HG03558 (cell line): ENCODE data around the gene WDR70.
A peak's percentile ranks its signal among the peaks of the same experiment; 100 is the strongest.
"Not testable (repeated sequence)": the region's sequence is repeated elsewhere in the genome, so short reads cannot be mapped to it uniquely, and the experiment has no call there.

Experiments
- ATAC-seq: cut with Tn5 transposase; IDR thresholded peaks from one replicate; pipeline ENCODE4 v1.9.1; 2021; ENCODE audit warnings: moderate number of reproducible peaks; ENCODE audit not compliant: unreplicated experiment; ENCODE audit errors: extremely low read depth

The WDR70 gene

GRCh38 chr5:37665272-37665671, 286.2 kb downstream of the WDR70 start:
- ATAC-seq: no peak

GRCh38 chr5:37665889-37666288, 286.8 kb downstream of the WDR70 start:
- no peak for ATAC-seq

- ATAC-seq: no peak
Measured at GRCh38 chr5:37667430-37667829, 288.3 kb downstream of the WDR70 start.

DNA sequence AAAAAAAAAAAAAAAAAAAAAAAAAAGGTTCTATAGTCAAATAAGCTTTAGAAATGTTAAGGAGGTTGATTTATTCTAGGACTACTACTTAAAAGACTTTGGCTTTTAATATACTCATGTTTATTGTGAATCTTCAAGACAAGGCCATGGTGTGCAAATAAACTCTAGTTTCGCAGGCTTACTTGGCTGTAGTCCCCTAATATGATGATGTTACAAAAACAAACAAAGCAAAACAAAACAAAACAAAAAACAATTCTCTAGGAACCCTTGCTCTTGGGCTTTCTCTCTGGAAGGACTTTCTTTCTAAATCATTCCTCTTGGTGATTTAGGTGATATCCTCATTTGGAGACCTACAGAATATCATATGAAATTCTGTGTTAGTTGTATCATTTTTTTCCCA, 288.7 kb downstream of the WDR70 start:
- no peak for ATAC-seq

- ATAC-seq: no peak
Measured at GRCh38 chr5:37668524-37669047, 289.5 kb downstream of the WDR70 start.

- ATAC-seq: peak; percentile 37
Measured at GRCh38 chr5:37672118-37672588, 293.0 kb downstream of the WDR70 start.

- ATAC-seq: not testable (repeated sequence)
Measured at GRCh38 chr5:37674361-37674760, 295.2 kb downstream of the WDR70 start.

DNA sequence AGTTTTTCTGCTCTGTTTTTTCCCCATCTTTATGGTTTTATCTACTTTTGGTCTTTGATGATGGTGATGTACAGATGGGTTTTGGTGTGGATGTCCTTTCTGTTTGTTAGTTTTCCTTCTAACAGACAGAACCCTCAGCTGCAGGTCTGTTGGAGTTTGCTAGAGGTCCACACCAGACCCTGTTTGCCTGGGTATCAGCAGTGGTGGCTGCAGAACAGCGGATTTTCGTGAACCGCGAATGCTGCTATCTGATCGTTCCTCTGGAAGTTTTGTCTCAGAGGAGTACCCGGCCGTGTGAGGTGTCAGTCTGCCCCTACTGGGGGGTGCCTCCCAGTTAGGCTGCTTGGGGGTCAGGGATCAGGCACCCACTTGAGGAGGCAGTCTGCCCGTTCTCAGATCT, 300.2 kb downstream of the WDR70 start:
- not testable (repeated sequence) for ATAC-seq

GRCh38 chr5:37679903-37680302, 300.8 kb downstream of the WDR70 start:
- not testable (repeated sequence) for ATAC-seq

DNA sequence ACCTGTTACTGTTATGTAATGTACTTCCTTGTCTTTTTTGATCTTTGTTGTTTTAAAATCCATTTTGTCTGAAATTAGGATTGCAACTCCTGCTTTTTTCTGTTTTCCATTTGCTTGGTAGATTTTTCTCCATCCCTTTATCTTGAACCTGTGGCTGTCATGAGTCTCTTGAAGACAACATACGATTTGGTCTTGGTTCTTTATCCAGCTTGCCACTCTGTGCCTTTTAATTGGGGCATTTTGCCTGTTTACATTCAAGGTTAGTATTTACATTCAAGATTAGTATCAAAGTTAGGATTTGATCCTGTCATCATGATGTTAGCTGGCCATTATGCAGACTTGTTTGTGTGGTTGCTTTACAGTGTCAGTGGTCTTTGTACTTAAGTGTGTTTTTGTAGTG, 304.0 kb downstream of the WDR70 start:
- no peak for ATAC-seq

- ATAC-seq: no peak
Measured at GRCh38 chr5:37685211-37685610, 306.1 kb downstream of the WDR70 start.

DNA sequence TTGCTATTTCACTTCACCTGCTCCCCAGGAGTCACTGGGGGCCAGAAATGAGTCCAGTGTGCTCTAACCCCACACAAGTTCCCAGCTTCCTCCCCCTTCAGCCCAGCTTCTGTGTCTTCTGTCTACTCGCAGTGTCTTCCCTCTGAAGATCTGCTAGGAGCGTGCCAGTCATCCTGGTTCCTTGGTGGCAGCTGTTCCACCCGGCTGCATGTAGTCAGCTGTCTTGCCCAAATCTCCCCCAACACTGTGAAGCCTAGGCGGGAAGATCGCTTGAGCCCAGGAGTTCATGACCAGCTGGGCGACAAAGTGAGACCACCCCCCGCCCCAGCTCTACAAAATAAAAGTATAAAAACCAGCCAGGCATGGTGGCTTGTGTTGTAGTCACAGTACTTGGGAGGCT, 306.7 kb downstream of the WDR70 start:
- no peak for ATAC-seq

GRCh38 chr5:37688925-37689324, 309.8 kb downstream of the WDR70 start:
- not testable (repeated sequence) for ATAC-seq

- not testable (repeated sequence) for ATAC-seq
Measured at GRCh38 chr5:37694333-37694732, 315.2 kb downstream of the WDR70 start.

DNA sequence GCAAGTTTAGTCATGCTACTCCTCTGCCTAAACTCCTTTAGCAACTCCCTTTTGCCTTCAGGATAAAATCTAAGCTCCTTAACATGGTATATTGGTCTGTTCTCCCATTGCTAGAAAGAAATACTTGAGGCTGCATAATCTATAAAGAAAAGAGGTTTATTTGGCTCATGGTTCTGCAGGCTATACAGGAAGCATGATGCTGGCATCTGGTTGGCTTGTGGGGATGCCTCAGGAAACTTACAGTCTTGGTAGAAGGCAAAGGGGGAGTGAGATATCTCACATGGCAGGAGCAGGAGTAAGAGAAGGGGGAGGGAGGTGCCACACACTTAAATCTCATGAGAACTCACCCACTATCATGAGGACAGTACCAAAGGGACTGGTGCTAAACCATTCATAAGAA, 315.7 kb downstream of the WDR70 start:
- ATAC-seq: no peak

GRCh38 chr5:37695647-37696046, 316.5 kb downstream of the WDR70 start:
- no peak for ATAC-seq

DNA sequence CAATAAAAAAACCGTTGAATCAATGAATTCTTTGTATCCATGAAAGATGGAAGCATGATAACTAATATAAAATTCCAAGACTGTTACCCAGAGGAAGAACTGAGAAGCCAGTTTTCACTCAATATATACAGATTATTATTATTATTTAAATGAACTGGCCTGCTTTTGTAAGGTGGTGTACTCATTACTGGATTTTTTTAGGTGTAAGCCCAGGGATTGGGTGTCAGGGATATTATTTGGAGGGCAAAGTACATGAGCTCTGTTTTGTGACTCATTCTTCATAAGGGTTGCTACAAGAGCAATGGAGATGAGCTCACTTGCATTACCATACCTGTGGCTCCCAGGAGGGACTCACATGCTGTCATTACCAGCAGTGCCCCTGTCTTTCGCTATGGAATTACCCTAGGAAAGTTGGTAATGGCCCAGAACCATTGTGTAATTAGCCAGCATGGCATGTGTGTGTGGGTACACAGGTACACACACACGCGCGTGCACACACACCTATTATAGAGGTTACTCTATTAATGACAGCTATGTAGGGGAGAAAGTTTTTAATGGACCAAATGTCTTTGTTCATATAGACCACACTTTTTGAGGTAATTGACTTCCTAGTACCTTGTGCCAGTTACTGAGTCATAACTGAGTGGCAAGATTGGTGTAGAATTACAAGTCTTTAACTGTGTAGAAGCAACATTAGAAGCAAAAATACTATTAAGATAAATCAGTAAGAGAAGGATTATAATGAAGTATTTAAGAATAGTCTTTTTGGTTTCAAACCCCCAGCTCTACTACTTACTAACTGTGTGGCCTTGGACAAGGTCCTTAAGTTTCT, 317.3 kb downstream of the WDR70 start:
- no peak for ATAC-seq

- no peak for ATAC-seq
Measured at GRCh38 chr5:37701868-37702267, 322.8 kb downstream of the WDR70 start.

GRCh38 chr5:37703841-37704241, 324.7 kb downstream of the WDR70 start:
- no peak for ATAC-seq

- ATAC-seq: no peak
Measured at GRCh38 chr5:37704406-37704805, 325.3 kb downstream of the WDR70 start.

DNA sequence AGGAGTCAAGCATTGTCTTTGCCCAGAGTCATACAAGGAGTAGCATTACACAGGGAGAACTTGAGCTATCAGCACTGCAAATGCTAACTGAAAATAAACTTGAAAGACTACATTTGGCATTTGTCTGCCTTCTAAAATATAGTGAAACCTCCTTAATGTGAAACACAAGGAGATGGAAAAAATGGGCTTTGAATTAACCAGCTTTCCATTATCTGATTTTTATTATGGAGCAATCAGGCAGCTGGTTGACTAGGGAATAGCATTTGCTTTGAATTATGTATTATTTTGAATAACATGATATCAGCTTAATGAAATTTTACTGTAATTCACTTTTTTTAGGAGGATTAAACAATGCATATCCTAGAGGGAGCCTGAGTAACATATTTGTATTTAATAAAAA, 329.9 kb downstream of the WDR70 start:
- no peak for ATAC-seq

- no peak for ATAC-seq
Measured at GRCh38 chr5:37710965-37711364, 331.8 kb downstream of the WDR70 start.
